Choroid plexus epithelial cell (primary cell): ENCODE measurements around the gene RHBDL3.
A peak's percentile ranks its signal among the peaks of the same experiment; 100 is the strongest.

Source experiments
- DNase-seq: peaks from one replicate; pipeline ENCODE4 v3.0.0-alpha.2; 2010; ENCODE audit warnings: low read depth
- H3K4me3 ChIP-seq: 2 replicates; pipeline ENCODE4 v1.5.1; 2011; ENCODE audit warnings: low read depth, mild to moderate bottlenecking, control low read depth, low read length, moderate library complexity
- CTCF ChIP-seq: conservative IDR thresholded peaks from 2 replicates; pipeline ENCODE4 v1.5.1; 2011; ENCODE audit warnings: low read depth, mild to moderate bottlenecking, control low read depth, inconsistent platforms, low read length, moderate library complexity

RHBDL3 gene

DNA sequence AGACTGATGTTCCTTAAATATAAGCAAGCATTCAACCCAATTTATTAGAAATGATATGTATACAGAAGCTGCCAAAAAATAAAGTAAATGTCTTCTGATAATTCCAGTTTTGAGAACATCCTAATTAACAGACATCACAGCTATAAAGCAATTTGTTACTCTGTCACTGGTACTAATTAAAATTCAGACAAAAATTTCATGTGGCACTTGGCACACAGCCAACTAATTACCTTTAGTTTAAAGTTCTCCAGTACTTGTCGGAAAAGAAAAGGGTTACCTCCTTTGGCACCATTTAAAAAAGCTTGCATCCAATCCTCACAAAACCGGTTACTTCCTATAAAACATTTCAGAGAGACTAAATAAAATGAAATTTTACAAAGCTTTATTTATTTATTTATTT, 67.6 kb downstream of the RHBDL3 start:
- DNase-seq = no peak
- H3K4me3 ChIP-seq = no peak overlapping the region
- TF ChIP-seq CTCF = no peak

DNA sequence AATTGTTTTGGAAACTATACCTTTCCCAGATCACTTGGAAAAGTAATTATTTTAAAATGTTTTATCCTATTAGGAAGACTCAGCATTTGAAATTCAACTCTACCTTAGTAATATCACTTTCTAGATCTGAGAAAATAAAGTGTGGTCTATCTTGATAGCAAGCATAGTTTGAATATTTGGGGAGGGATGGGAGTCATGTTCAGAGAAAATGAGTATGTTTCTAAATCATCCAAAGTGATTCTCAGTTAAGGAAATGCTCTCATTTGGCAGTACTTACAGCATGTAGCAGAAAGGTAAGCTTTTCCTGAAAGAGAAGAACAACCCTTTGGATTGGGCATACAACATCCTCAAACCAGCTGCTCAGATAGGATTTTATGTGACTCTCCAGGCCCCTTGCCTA, 69.4 kb downstream of the RHBDL3 start:
- no peak overlapping the region for H3K4me3 ChIP-seq
- no peak for TF ChIP-seq CTCF
- DNase-seq = no peak

DNA sequence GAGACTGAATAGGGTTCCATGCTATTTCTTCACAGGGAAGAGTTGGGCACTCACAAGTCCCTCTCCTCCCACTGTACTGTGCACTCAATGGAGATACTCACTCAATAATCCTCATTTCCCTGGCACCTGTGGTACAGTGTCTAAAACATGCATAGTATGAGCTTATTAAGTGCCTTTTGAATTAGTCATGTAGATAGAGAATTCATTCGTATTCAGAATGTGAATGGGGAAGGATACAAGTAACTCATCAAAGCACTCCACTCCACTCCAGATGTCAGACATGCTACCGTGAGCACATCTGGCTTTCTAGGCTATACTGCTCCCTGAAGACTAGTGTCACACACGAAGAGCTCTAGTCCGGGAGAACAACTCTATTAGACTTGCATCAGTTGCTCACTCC, 70.1 kb downstream of the RHBDL3 start:
- H3K4me3 ChIP-seq = no peak overlapping the region
- peak; percentile 61 for DNase-seq
- TF ChIP-seq CTCF = no peak

DNA sequence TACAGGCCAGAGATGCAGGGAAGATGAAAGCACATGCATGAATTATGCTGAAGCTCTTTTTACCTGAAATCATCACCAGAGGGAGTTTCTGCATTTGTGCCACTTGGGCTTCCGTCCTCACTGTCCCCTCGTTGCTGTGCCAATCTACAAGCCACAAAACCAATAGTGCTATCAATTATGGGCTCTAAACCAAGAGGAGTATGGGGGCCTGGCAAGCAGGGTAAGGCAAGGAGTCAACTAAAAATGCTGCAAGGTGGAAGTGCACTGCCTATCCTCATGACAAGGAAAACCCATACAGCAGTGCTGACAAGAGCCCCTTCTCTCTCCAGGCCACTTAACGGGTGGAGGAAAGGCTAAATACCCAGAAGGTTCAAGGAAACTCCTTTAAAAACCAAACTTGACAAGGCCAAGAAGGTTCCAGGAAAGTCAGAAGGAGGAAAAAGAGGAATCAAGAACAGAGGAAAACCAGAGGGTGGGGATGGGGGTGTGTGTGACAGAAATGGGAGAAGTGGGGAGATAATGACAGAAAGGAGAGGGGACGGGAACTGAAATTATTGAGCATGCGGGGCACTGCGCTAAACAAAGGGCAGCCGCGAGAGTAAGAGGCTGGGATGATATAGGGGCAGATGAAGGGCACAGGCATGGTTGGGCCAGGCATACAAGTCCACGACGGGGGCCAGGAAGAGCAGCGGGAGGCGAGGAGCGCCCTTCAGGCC, 75.7 kb downstream of the RHBDL3 start:
- peak; percentile 43 for DNase-seq
- peak overlapping the region; percentile 77 for H3K4me3 ChIP-seq
- peak; percentile 48 for TF ChIP-seq CTCF

- peak; percentile 77 for DNase-seq
- peak within 1 kb of the TSS; percentile 77 for H3K4me3 ChIP-seq
- no peak for TF ChIP-seq CTCF
These were observed 76.4 kb downstream of the RHBDL3 start, which contains the start of gene C17orf75 for GRCh38 chr17:32341857-32342602. C17orf75 (minus strand) TSS chr17:32342173; CDS start chr17:32342139, 34 bp downstream.

- no peak for DNase-seq
- no peak for TF ChIP-seq CTCF
- H3K4me3 ChIP-seq = no peak overlapping the region
These were observed 77.1 kb downstream of the RHBDL3 start for GRCh38 chr17:32342603-32343325.
